Left hindlimb (tissue), 1 donor: ENCODE results near the gene LMF1.

Experiments
- DNase-seq: peaks from one replicate; pipeline ENCODE4 v3.0.0-alpha.2; 2018

The LMF1 gene

DNA sequence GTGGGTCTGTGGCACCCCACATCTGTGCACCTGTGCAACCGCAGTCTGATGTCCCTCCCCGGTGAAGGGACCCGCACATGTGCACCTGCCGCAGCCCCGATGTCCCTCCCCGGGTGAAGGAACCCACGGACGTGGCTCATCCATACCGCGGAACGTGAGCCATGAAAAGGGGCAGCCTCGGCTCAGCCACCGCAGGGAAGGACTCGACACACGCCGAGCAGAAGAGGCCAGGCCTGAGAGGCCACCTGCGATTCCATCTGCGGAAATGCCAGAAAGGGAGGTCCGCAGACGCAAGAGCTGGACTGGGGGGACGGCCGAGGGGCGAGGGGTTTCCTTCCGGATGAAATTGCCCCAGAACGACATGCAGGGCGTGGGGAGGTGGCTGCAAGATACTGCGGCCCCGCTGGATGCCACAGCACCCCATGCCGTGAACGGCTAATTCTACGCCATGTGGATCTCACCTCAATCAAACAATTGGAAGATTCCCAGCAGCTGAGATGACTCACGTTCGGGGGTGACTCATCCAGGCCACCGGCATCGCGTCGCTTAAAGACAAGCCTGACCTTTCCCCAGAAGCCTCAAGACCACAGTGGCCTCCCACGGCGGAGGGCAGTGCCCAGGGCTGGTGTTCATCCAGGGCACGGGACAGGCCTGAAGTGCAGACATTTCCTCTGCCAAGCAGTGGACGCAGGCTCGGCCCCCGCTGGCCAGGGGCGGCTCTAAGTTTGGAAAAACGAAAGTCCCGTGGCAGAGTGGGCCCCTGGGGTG, 31.8 kb upstream of the LMF1 start:
- peak; percentile 63 for DNase-seq

DNA sequence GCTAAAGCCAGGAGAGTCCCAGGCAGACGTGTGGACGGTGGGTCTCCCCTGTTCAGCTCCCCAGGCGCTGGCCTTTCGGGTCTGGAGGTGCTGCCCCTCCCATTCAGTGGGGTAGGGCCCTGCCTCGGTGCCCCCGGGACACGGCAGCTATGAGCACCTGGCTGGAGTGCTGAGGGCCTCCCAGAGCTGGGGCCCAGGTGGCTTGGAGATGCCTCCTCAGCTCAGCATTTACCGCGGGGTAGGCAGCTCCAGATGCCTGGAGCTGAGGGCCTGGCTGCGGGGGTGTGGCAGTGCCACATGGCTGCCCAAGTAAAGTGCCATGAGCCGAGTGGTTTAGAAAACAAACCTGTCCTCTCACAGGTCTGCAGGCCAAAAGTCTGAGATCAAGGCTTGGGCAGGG, 30.3 kb upstream of the LMF1 start:
- DNase-seq, result no peak

DNA sequence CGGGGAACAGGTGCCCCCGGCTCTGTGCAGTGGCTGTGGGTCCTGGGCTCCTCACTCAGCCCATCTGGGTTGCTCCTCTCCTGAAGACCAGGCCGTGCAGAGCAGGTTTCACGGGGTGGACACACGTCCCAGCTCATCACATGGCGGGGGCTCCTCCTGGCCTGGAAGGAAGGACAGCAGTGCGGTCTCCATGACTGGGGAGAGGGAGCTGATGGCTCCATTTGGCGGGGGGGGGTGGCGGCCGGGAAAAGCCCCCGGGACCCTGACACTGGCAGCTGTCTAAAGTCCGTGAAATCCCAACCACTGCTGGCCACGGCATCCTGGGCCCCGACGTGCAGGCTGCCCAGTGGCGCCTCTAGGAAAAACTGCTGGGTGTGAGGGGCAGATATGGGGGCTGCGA, 29.8 kb upstream of the LMF1 start:
- no peak for DNase-seq

DNA sequence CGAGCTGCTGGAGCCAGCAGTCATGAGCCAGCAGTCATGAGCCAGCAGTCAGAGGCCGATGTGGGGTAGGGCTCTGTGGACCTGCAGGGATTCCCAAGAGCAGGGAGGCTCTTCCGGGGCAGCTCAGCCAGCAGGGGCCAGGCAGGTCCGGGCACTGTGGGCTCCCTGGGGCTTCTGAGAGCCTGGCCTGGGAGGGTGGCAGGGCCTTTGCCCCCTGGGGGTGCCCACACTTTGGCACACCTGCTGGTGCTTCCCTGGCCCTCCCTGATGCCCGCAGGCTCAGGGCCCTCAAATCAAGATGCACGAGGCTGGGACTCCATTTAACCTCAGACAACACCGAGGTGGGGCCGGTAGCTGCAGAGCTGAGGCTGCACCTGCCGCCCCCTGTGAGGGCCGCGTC, 28.9 kb upstream of the LMF1 start:
- DNase-seq, result no peak

DNA sequence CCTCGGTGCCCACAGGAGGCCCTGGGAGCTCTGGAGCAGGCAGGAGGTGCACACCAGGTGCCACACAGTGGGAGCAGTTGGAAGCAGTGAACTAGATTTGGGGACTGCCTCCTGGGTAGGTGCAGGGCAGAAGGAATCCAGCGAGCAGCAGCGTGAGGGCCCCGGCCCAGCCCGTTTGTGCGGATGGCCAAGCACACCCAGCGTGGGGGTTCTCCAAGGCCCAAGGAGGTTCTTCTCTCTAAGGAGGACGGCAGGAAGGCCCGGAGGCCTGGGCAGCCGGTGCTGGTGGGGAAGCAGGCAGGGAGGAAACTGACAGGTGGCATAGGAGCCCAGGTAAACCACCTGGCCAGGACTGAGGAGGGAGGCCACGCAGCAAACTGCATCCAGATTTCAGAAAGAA, 27.8 kb upstream of the LMF1 start:
- DNase-seq, result no peak

DNA sequence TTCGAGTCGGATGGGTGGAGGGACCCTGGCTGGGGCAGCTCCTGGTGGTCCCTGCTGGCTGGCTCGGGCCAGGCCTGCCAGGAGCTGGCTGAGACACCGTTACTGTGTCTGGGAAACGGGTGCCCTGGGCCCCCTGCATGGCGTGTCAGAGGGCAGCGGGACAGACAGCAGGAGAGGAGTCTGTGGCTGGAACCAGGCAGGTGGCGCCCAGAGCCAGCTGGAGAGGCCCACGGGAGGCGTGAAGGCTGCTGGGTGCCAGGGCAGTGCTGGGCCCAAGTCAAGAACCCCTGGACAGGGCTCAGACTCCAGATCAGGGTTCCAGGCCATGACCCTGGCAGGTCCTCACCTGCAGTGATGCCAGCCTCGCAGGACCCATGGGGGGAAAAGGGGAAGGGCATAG, 27.4 kb upstream of the LMF1 start:
- DNase-seq, result no peak

DNA sequence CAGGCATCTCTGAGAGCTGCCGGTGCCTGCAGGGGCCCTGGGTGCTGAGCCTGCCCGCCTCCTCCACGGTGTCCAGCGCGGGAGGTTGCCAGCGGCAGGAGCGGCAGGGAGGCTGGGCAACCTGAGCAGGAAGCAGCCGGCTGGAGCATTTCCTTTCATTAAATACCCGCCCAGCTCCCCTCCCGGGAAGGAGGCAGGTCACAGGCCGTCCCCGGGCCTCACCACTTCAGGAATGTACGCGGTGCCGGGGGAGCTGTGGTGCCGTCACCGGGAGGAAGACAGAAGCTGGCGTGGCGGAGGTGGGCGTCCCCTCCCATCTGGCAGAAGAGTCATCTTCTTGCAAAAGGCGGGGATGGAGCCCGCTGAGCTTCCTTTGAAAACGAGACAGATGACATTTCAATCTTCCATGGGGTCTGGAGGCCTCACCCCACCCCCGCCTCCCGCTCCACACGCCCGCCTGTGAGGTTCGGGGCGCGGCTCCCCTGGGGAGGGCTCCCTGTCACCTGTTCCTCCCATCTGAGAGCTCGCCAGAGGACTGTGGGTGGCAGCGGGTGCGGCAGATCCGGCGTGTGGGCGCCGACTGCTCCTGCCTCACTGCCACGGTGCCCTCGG, 26.8 kb upstream of the LMF1 start:
- DNase-seq, result peak; percentile 78

DNA sequence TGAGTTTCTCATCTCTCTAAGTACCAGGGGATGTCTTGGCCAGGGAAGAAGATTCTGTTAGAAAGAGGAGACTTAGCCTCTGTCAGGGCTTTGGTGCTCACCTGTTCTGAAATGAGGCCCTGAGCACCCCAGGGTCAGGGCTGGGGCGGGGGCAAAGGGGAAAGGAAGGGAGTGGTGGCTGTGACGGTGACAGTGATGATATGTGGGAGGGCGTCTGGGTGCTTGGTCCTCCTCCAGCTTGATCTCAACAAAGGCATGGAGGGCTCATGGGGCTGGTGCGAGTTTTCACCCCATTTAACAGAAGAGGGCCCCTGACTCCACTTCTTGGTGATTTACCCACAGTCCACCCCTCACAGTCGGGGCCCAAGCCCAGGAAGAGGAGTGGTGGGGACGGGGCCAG, 25.9 kb upstream of the LMF1 start:
- DNase-seq, result no peak

DNA sequence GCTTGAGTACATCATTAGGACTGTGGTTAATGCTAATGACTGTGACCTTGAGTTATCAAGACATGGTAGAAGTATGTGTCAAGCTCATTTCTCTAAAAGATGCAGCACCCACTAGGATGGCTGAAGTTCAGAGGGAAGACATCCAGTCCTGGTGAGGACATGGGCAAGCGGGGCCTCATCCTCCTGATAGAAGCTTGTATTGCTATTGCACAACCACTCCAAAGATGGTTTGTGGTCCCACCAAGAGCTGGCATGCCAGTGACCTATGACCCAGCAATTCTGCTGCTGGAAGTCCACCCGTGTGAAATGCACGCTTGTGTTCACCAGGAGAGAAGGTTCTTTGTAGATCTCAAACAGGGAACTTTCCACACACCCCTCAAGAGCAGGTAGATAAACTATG, 25.0 kb upstream of the LMF1 start:
- no peak for DNase-seq

DNA sequence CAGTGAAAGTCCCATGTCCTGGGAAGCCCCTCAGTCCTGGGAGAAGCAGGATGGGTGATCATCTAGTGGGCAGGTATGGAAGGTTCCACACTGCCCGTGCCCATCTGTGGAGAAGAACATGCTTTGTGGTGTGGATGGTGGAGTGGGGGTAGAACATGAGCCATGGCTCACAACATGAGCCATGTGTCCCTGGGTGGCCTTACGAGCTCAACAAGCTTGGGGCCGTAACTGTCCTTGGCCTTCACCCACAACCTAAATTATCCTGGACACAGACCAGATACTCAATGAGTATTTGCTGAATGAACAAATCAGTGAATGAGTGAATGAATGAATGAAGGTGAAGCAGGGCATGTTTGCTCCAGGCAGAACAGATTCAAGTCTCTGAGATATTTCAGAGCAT, 24.3 kb upstream of the LMF1 start:
- no peak for DNase-seq

DNA sequence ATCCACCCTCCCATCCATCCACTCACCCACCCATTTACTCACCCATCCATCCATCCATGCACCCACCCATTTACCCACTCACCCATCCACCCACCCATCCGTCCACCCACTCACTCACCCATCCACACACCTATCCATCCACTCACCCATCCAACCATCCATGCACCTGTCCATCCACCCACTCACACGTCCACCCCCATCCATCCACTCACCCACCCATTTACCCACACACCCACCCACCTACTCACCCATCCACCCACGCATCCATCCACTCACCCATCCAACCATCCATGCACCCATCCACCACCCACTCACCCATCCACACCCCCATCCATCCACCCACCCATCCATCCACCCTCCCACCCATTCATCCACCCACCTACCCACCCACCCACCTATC, 22.9 kb upstream of the LMF1 start:
- DNase-seq, result no peak

DNA sequence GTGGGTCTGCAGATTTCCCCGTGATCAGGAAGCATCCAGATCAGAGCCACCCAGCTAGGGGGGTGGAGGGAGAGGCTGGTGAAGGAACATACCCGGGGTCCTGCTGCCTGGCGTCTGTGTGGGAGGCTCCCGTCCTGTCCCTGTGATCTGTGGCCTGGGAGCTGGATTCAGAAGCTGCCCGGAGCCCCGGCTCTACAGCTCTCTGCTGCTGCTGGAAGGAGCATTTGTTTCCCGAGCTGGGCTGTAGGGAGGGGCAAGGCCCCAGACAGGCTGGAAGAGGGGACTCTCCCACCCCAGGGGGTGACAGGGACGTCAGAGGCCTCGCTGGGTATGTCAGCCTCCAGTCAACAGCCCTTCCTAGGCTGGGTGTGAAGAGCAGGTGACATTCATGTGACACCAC, 21.0 kb upstream of the LMF1 start:
- no peak for DNase-seq

DNA sequence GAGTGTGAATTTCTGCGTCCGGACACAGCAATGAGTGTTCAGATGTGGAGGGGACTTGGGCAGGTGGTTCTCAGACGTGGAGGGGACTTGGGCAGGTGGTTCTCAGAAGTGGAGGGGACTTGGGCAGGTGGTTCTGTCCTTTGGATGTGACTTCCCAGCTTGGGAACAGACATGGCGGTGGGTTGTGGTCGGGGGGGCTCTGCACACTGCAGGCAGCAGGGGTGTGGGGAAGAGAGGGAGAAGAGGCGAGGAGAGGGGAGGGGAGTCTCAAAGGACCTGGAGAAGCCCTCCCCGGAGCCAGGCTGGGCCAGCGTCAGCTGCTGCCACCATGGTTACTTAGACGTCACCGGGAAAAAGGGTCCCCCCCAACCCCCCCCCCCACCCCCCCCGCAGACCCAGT, 20.6 kb upstream of the LMF1 start:
- no peak for DNase-seq

DNA sequence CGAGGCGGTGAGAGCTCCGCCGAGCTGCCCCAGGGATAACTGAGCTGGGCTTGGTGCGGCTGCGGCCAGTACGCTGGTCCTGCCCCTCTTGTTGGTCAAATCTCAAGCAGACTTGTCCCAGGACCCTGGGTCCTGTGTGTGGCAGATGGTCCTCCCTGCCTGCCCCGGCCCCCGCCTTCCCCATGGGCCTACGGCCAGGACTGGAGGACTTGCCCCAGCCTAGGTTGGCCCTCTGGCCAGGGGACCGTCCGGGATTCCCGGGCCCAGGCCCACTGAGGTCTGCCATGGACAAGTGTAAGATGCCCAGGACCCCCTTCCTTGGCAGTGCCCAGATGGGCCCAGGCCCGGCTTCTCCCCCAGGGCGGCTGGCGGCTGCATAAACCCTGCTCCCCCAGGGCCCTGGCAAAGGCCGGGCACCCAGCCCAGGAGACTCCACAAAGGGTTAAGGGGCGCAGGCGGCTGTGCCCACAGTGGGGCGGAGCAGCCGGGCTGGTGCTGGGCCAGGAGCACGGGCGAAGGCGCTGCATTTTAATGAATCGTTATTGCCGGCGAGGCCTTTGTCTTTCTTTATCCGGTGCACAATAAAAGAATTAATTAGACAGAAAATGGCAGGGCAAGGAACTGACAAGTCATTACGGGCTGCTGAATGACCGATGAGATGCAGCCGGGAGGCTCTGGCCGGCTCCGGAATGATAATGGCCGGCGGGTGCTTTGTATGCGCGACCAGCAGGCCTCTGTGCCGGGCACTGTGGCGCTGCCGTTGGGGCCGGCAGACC, 19.9 kb upstream of the LMF1 start:
- DNase-seq, result no peak

DNA sequence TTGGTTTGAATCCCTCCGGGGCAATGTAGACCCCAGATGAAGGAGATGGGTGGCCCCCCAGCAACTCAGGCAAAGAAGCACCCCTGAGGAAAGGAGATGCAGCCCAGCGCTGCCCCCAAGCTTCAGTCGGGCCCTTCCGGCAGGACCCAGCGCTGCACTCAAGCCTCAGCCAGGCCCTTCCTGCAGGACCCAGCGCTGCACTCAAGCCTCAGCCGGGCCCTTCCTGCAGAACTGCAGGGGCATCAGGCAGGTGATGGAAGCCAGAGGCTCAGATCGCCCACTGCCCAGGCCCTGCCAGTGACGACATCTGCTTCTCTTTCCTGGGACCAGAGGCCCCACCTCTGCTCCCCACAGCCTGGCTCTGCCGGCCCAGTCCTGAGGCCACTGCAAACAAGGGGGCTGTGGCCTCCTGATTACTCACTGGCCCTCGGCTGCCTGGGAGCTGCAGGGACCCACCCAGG, 18.6 kb upstream of the LMF1 start:
- DNase-seq, result no peak

DNA sequence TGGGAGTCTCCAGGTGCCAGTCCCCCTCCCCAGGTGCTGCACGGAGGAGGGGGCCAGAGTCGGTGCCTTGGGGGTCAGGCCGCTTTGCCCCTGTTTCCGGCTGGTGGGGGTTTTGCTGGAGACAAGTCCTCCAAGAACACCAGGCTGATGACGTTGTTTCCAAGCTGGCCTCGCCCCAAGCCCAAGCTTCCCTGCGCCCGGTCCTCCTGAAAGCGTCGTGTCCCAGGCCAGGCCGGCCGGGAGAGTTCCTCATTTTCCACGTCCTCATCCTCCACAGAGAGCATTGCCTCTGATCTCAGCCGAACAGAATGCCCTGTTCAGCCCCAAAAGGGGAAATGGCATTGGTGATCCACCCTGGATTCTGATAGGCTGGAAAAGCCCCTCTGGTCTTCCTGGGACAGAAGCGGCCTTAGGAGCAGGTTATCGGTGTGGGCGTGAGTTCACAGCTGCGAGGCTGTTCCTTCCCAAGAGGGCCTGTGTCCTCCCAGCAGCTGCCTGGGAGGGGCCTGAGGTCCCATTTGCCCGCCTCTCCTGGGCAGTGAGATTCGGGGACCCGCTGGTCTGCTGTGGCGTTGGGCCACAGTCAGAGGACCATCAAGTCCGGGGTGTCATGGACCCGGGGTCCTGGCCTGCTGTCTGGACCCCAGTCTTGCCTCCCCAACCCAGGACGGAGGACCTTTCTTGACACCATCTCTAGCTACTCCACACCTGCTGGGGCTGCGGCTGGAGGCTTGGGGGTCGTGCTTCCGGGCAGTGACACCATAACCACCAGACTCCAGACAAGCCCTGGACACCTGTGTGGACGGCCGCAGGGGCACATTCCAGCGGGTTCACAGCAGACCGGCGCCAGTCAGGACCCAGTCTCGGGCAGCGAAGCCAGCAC, 17.9 kb upstream of the LMF1 start:
- DNase-seq, result no peak

DNA sequence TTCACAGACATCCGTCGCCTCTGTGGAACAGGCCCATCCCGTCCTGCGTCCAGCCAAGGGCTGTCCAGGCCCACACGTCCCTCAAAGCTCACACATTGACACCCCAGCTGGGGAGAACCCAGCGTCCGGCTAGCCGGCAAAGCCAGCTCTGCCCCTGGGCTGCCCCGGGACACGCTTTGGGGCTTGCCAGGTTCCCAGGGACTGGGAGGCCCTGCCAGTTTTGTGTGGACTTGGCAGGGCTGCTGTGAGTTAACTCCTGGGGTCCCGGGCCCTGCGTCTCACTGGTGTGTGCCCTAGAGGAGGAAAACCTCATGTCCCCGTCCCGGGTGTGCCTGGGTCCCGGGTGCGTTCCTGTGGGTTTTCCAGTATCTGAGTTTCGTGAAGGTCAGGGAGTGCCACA, 17.1 kb upstream of the LMF1 start:
- no peak for DNase-seq

DNA sequence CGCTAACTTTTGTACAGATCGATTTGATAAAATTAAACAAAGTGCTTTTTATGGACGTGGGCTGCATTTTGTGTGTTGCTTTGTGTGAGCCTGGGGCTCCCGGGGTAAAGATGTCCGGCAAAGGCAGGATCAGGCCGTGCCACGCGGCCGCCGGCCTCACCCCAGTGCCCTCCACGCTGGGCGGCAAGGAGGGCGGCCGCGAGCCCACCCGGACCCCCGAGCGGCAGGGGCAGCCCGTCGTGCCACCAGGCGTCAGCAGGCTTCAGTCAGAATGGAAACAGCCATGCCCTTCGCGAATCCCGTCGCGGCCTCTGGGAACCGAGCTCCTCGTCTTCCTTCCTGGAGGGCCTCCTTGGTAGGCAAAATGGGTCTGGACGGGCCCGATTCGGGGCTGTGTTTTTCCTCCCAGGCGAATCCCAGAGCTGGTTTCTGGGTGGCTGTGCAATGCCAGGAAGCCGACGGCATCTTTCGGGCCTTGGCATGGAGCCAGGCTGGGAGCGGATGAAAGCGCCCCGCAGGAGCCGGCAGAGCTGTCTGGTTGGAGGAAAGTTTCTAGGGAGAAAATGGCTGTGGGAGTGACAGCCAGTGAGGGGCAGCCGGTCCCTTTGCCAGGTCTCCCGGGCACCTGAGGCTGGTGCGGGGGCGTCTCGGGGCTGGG, 16.3 kb upstream of the LMF1 start:
- DNase-seq, result no peak

DNA sequence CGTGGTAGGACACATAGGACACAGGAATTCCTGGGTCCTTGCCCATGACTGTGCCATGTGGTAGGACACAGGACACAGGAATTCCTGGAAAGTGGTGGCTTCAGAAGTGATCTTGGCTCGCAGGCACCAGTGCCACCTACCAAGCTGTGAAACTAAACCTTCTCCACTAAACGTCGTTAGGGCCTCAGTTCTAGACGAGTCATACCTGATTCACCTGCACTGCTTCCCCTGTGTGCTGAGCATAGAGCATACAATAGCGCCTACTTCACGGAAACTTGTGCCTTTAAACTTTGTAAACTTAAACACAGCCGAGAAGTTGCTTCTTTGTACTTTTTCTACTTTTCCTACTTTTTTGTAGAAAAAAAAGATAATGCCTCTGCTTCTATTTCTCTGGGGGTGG, 15.6 kb upstream of the LMF1 start:
- no peak for DNase-seq

DNA sequence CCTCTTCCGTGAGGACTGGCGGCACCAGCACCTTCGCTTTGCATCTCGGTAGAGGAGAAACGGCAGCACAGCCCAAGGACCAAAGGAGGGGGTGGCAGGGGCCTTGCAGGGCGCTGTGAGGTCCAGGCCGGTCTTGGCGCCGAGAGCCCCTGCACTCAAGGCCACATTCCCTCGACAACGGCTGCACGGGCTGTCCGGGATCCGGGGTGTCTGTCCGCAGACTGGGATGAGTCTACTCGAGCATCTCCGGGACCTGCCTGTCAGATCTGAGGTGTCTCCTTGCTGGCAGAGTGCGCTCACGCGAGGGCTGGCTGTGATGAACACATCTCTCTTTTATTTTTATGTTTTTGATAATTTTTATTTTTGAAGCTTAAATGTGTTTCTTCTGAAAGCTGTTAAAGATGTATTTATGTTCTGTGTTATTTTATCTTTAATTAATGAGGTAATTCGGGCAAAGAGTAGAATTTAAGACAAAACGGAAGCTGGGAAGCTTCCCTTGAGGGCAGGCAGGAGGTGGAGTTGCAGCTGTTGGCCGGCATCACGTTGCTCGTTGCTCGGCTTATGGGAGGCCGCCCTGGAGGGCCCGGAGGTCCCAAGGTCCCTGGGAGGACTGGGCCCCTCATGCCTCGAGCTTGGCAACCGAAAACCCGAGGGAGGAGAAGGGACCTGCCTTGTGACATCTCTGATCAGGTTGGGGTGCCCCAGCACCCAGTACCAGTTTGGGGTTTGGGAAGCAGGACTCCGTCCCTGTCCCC, 15.0 kb upstream of the LMF1 start:
- no peak for DNase-seq

DNA sequence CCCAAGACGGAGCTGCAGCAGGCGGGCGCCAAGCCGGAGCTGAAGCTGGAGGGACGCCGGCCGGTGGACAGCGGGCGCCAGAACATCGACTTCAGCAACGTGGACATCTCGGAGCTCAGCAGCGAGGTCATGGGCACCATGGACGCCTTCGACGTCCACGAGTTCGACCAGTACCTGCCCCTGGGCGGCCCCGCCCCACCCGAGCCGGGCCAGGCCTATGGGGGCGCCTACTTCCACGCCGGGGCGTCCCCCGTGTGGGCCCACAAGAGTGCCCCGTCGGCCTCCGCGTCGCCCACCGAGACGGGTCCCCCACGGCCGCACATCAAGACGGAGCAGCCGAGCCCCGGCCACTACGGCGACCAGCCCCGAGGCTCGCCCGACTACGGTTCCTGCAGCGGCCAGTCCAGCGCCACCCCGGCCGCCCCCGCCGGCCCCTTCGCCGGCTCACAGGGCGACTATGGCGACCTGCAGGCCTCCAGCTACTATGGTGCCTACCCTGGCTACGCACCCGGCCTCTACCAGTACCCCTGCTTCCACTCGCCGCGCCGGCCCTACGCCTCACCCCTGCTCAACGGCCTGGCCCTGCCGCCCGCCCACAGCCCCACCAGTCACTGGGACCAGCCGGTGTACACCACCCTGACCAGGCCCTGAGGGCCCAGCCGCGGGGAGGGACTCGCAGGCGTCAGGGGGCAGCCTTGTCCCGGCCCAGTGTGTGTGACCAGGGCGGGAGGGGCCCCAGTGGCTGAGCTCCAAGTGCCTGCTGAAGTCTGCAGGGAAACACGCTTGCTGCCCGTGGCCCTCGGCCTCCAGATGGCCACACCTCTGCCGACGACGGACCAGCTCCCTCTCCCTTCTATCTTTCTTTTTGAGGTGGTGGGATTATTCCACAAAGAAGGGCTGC, 14.2 kb upstream of the LMF1 start:
- DNase-seq, result no peak
